HEK293 (cell line): Measurements from ENCODE around the gene AAK1.

Experiments used
- CTCF ChIA-PET: fragments of 350-600 bp; formaldehyde crosslinking; extraction: SDS; loops from one replicate; lab custom pipeline; 2021; ENCODE audit warnings: antibody characterized with exemption; lab: Yijun Ruan, JAX
- POLR2A ChIA-PET: fragments of 300-600 bp; formaldehyde crosslinking; extraction: SDS; loops from one replicate; lab custom pipeline; 2020; ENCODE audit warnings: antibody characterized with exemption, inconsistent platforms; lab: Yijun Ruan, JAX
- H3K27ac ChIP-seq: fragments of 200-500 bp; sonication (Bioruptor generic); 2 replicates; pipeline ENCODE4 v1.5.1; 2014; ENCODE audit warnings: low read depth, low read length, control low read depth, inconsistent platforms; ENCODE audit errors: extremely low read depth
- H3K36me3 ChIP-seq, 2 experiments: fragments of 200-500 bp in 1 of 2; sonication (Bioruptor generic) in 1 of 2; 1 replicate in 1 of 2; 2 replicates in 1 of 2; pipeline ENCODE4 v1.5.1; 2014 to 2017; ENCODE audit warnings: inconsistent platforms in 2 of 2, low read length in 2 of 2; ENCODE audit not compliant: control insufficient read depth in 2 of 2, insufficient read depth in 1 of 2
- H3K4me1 ChIP-seq: fragments of 200-500 bp; sonication (Bioruptor generic); 2 replicates; pipeline ENCODE4 v1.5.1; 2014; ENCODE audit warnings: mild to moderate bottlenecking, low read length, inconsistent platforms; ENCODE audit not compliant: control insufficient read depth, insufficient read depth
- H3K4me3 ChIP-seq: 2 replicates; pipeline ENCODE4 v1.5.1; 2011; ENCODE audit warnings: low read depth, mild to moderate bottlenecking, control low read depth, low read length, moderate library complexity
- H3K9me3 ChIP-seq: fragments of 200-500 bp; sonication (Bioruptor generic); 2 replicates; pipeline ENCODE4 v1.5.1; 2014; ENCODE audit warnings: low read depth, low read length, inconsistent platforms; ENCODE audit not compliant: control insufficient read depth, insufficient read depth
- AEBP2 ChIP-seq: fragments of 450-650 bp; formaldehyde crosslinking; IDR thresholded peaks from 2 replicates; pipeline ENCODE4 v1.5.1; 2016; ENCODE audit warnings: missing biosample characterization, missing genetic modification characterization, borderline replicate concordance
- KLF17 ChIP-seq: fragments of 450-650 bp; formaldehyde crosslinking; IDR thresholded peaks from 2 replicates; pipeline ENCODE4 v1.5.1; 2016; ENCODE audit warnings: missing biosample characterization, missing genetic modification characterization
- KLF8 ChIP-seq: fragments of 450-650 bp; formaldehyde crosslinking; IDR thresholded peaks from 2 replicates; pipeline ENCODE4 v1.5.1; 2016; ENCODE audit warnings: missing biosample characterization, missing genetic modification characterization
- SCRT1 ChIP-seq: fragments of 450-650 bp; formaldehyde crosslinking; IDR thresholded peaks from 2 replicates; pipeline ENCODE4 v1.5.1; 2016; ENCODE audit warnings: missing biosample characterization, missing genetic modification characterization, borderline replicate concordance
- SP7 ChIP-seq: fragments of 450-650 bp; formaldehyde crosslinking; IDR thresholded peaks from 2 replicates; pipeline ENCODE4 v1.5.1; 2016; ENCODE audit warnings: missing biosample characterization, missing genetic modification characterization
- TSHZ1 ChIP-seq: fragments of 450-650 bp; formaldehyde crosslinking; IDR thresholded peaks from 2 replicates; pipeline ENCODE4 v1.5.1; 2016; ENCODE audit warnings: missing biosample characterization, missing genetic modification characterization, borderline replicate concordance
- ZBTB26 ChIP-seq: fragments of 450-650 bp; formaldehyde crosslinking; optimal IDR thresholded peaks from 2 replicates; pipeline ENCODE3; 2016; ENCODE audit warnings: missing biosample characterization, mild to moderate bottlenecking, missing genetic modification characterization
- ZBTB6 ChIP-seq: fragments of 450-650 bp; formaldehyde crosslinking; IDR thresholded peaks from 2 replicates; pipeline ENCODE4 v1.5.1; 2017; ENCODE audit warnings: missing biosample characterization, missing genetic modification characterization
- ZBTB8A ChIP-seq: fragments of 450-650 bp; formaldehyde crosslinking; IDR thresholded peaks from 2 replicates; pipeline ENCODE4 v1.5.1; 2016; ENCODE audit warnings: missing biosample characterization, missing genetic modification characterization
- ZNF114 ChIP-seq: fragments of 450-650 bp; formaldehyde crosslinking; IDR thresholded peaks from 2 replicates; pipeline ENCODE4 v1.5.0; 2017; ENCODE audit warnings: missing biosample characterization, missing genetic modification characterization
- ZNF155 ChIP-seq: fragments of 450-650 bp; formaldehyde crosslinking; IDR thresholded peaks from 2 replicates; pipeline ENCODE4 v1.5.1; 2016; ENCODE audit warnings: missing biosample characterization, missing genetic modification characterization
- ZNF16 ChIP-seq: fragments of 450-650 bp; formaldehyde crosslinking; IDR thresholded peaks from 2 replicates; pipeline ENCODE4 v1.5.1; 2016; ENCODE audit warnings: low read depth, missing biosample characterization, missing genetic modification characterization
- ZNF184 ChIP-seq: fragments of 450-650 bp; IDR thresholded peaks from 2 replicates; pipeline ENCODE4 v1.5.1; 2018; ENCODE audit warnings: missing biosample characterization, mild to moderate bottlenecking, missing genetic modification characterization
- ZNF239 ChIP-seq: fragments of 450-650 bp; formaldehyde crosslinking; IDR thresholded peaks from 2 replicates; pipeline ENCODE4 v1.5.1; 2016; ENCODE audit warnings: missing biosample characterization, missing genetic modification characterization
- ZNF24 ChIP-seq: fragments of 450-650 bp; formaldehyde crosslinking; IDR thresholded peaks from 2 replicates; pipeline ENCODE4 v1.5.1; 2016; ENCODE audit warnings: missing biosample characterization, missing genetic modification characterization
- ZNF335 ChIP-seq: fragments of 450-650 bp; formaldehyde crosslinking; conservative IDR thresholded peaks from 2 replicates; pipeline ENCODE4 v1.5.1; 2016; ENCODE audit warnings: missing biosample characterization, missing genetic modification characterization
- ZNF394 ChIP-seq: fragments of 450-650 bp; formaldehyde crosslinking; IDR thresholded peaks from 2 replicates; pipeline ENCODE4 v1.5.1; 2016; ENCODE audit warnings: missing biosample characterization, missing genetic modification characterization, mild to moderate bottlenecking, moderate library complexity, borderline replicate concordance
- ZNF423 ChIP-seq: fragments of 450-650 bp; formaldehyde crosslinking; IDR thresholded peaks from 2 replicates; pipeline ENCODE4 v1.5.1; 2016; ENCODE audit warnings: missing biosample characterization, missing genetic modification characterization
- ZNF510 ChIP-seq: fragments of 450-650 bp; formaldehyde crosslinking; IDR thresholded peaks from 2 replicates; pipeline ENCODE4 v1.5.1; 2018; ENCODE audit warnings: mild to moderate bottlenecking, missing genetic modification characterization, missing biosample characterization; ENCODE audit not compliant: insufficient replicate concordance
- ZNF513 ChIP-seq: fragments of 450-650 bp; IDR thresholded peaks from 2 replicates; pipeline ENCODE4 v1.5.1; 2018; ENCODE audit warnings: missing biosample characterization, missing genetic modification characterization
- ZNF561 ChIP-seq: fragments of 450-650 bp; IDR thresholded peaks from 2 replicates; pipeline ENCODE4 v1.5.1; 2018; ENCODE audit warnings: missing biosample characterization, missing genetic modification characterization, borderline replicate concordance
- ZNF596 ChIP-seq: fragments of 450-650 bp; IDR thresholded peaks from 2 replicates; pipeline ENCODE4 v1.5.0; 2018; ENCODE audit warnings: missing biosample characterization, mild to moderate bottlenecking, missing genetic modification characterization, moderate library complexity
- ZNF701 ChIP-seq: fragments of 450-650 bp; formaldehyde crosslinking; IDR thresholded peaks from 2 replicates; pipeline ENCODE4 v1.5.1; 2016; ENCODE audit warnings: missing biosample characterization, missing genetic modification characterization
- ZNF704 ChIP-seq: fragments of 450-650 bp; formaldehyde crosslinking; IDR thresholded peaks from 2 replicates; pipeline ENCODE4 v1.5.1; 2016; ENCODE audit warnings: missing biosample characterization, missing genetic modification characterization
- ZSCAN16 ChIP-seq: fragments of 450-650 bp; formaldehyde crosslinking; IDR thresholded peaks from 2 replicates; pipeline ENCODE4 v1.5.1; 2016; ENCODE audit warnings: missing biosample characterization, missing genetic modification characterization
- ZXDB ChIP-seq: fragments of 450-650 bp; formaldehyde crosslinking; IDR thresholded peaks from 2 replicates; pipeline ENCODE4 v1.5.1; 2016; ENCODE audit warnings: missing biosample characterization, missing genetic modification characterization

Gene AAK1

GRCh38 chr2:69509011-69509749, 134.4 kb downstream of the AAK1 start (continued):
- no peak for TF ChIP-seq AEBP2 (tag by site-specific recombination)
- no peak for TF ChIP-seq ZNF561 (tag by site-specific recombination)
- no peak for TF ChIP-seq ZNF423 (tag by site-specific recombination)
- TF ChIP-seq ZXDB (tag by site-specific recombination), result no peak
- TF ChIP-seq KLF8 (tag by site-specific recombination), result no peak
- no peak for TF ChIP-seq ZBTB26 (tag by site-specific recombination)
- TF ChIP-seq ZNF335 (tag by site-specific recombination), result no peak
- TF ChIP-seq ZNF184 (tag by site-specific recombination), result no peak
- TF ChIP-seq ZNF510 (tag by site-specific recombination), result no peak
- TF ChIP-seq ZNF394 (tag by site-specific recombination), result no peak
- TF ChIP-seq KLF17 (tag by site-specific recombination), result no peak

GRCh38 chr2:69505710-69506109, 137.8 kb downstream of the AAK1 start:
- Histone ChIP-seq H3K36me3 (peaks cover 13 to 43% of the 10 kb centered on the region in 2 experiments), H3K27ac (no peak overlapping the region), H3K9me3 (no peaks in the 10 kb centered on the region), H3K4me1 (0 out of 2 replicates have a peak, but pooled peaks cover 3% of the 10 kb centered on the region), H3K4me3 (no peak overlapping the region)
- ChIA-PET CTCF (no interaction called here), POLR2A (interaction anchor here (1.1 kb wide), 1 partner anchor 8 kb away, joined by 3 read pairs; no protein-coding TSS in a partner anchor)
- TF ChIP-seq ZNF513 (tag by site-specific recombination), result no peak
- TF ChIP-seq ZNF155 (tag by site-specific recombination), result no peak
- TF ChIP-seq ZBTB8A, result no peak
- TF ChIP-seq ZSCAN16 (tag by site-specific recombination), result no peak
- no peak for TF ChIP-seq ZNF704
- TF ChIP-seq ZNF701 (tag by site-specific recombination), result no peak
- TF ChIP-seq ZBTB6 (tag by site-specific recombination), result no peak
- no peak for TF ChIP-seq SP7
- no peak for TF ChIP-seq ZNF114 (tag by site-specific recombination)
- TF ChIP-seq ZNF16 (tag by site-specific recombination), result no peak
- TF ChIP-seq SCRT1 (tag by site-specific recombination), result no peak
- TF ChIP-seq TSHZ1 (tag by site-specific recombination), result no peak
- no peak for TF ChIP-seq ZNF239 (tag by site-specific recombination)
- no peak for TF ChIP-seq ZNF596 (tag by site-specific recombination)
- no peak for TF ChIP-seq ZNF24 (tag by site-specific recombination)
